ENCODE data around the gene MTA1.

MTA1 gene

DNA sequence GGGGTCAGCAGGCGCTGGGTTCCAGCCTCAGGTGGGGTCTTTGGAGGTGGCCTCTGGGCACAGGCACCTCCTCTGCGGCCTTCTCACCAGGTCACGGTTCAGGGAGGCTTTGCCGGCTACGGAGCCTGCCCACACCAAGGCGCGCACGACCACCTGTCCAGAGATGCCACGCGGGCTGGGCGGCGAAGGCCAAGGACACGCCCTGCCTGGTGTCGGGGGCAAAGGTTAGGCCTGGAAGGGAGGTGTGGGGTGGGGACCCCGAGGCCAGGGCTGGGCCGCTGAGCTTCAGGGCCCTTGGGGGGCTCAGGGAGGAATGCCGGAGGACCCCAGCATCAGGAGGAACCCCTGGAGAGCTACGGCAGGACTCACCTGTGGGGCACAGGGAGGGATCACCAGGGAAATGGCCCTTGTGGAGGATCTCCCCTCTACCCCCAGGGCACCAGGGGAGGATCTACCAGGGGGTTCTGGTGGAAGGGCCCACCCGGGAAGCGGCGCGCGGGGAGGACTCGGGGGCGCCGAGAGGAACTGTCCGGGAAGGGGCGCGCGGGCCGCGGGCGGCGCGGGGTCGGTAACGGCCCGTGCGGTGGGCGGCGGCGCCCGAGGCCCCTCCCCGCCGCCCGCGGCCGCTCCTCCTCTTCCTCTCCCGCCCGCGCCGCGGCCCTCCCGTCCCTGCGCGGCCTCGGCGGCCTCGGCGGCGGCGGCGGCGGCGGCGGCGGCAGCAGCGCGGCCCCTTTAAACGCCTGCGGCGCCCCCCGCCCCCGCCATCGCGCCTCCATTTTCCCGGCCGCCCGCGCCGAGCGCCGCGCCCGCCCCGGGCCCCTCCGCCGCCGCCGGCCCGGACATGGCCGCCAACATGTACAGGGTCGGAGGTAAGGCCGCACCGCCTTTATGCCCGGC lies at the start of gene MTA1:
Gene MTA1, plus strand, starts transcription at position 633 of the 897 bp plus-strand sequence. Its CDS starts 209 bp downstream, at position 842.
- no peak for DNase-seq (ENCODE audit: low read depth)

- DNase-seq (ENCODE audit: low read depth) = no peak
These were observed 45.2 kb upstream of the MTA1 start for GRCh38 chr14:105374389-105374788.

DNA sequence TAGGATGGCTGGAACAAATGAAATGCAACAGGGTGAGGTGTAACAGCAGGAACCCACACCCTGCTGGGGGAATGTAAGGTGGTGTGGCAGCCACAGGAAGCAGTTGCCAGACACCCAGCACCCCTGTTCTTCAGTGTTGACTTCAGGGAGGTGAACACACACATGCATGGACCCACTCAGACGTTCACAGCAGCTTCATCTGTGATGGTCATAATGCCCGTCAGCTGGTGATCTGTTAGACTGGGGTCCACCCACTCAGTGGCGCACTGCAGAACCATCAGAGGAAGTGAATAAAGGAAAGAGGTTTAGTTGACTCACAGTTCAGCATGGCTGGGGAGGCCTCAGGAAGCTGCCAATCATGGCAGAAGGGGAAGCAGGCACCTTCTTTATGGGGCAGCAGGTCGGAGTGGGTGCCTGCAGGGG lies 44.0 kb upstream of the MTA1 start:
- DNase-seq (ENCODE audit: low read depth) = no peak

DNA sequence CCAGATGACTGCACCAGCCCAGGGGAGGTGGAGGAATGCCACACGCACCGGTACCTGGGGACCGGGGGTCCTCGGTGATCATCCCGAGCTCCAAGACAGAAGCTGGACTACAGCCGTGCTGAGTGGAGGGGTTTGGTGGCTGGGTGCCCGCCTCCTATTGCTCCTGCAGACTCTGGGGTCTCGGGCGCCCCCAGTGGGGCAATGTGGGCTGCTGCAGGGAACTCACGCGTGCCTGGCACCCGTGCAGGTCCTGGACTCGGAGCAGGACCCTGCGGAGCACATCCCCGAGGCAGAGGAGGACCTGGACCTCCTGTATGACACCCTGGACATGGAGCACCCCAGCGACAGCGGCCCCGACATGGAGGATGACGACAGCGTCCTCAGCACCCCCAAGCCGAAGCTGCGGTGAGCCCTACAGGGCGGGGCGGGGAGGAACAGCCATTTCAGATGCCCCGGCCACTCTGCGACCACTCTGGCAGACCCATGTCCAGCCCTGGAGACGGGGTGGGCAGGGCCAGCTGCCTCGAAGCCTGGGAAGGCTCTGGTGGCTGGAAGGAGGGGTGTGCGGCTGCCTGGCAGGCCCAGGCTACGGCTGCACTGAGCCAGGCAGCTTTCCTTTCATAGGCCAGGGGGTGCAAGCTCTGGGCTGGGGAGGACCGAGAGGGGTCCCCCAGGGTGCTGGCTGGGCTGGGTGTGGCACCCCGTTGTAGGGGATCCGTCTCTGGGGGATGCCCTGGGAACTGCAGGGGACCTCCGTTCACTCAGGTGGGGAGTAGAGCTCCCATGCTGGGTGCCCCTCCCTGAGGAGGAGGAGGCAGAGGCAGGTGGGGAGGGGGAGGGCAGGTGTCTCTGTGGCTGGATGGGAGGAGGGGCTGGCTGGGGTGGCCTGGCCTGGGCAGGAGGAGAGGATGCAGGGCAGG lies 42.8 kb upstream of the MTA1 start:
- no peak for DNase-seq (ENCODE audit: low read depth)

- no peak for DNase-seq (ENCODE audit: low read depth)
These were observed 42.0 kb upstream of the MTA1 start for GRCh38 chr14:105377555-105378182.

DNA sequence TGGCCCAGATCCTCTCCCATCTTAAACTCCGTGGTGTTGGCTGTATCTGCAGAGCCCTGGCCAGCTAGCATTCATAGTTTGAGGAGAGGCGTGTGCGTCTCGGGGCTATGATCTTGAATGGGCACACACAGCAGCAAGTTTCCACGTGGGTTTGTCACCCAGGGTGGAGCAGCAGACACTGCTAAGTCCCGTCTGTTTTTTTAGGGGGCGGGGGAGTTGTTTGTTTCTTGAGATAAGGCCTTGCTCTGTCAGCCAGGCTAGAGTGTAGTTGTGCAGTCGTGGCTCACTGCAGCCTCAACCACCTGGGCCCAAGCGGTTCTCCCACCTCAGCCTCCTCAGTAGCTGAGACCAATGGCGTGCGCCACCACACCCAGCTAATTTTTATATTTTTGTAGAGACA lies 41.4 kb upstream of the MTA1 start:
- no peak for DNase-seq (ENCODE audit: low read depth)

- DNase-seq (ENCODE audit: low read depth) = no peak
These were observed 40.5 kb upstream of the MTA1 start for GRCh38 chr14:105378873-105379685.

- DNase-seq (ENCODE audit: low read depth) = no peak
These were observed 39.7 kb upstream of the MTA1 start for GRCh38 chr14:105379946-105380345.

- no peak for DNase-seq (ENCODE audit: low read depth)
These were observed 38.9 kb upstream of the MTA1 start for GRCh38 chr14:105380756-105381155.

- no peak for DNase-seq (ENCODE audit: low read depth)
These were observed 37.9 kb upstream of the MTA1 start for GRCh38 chr14:105381446-105382342.

DNA sequence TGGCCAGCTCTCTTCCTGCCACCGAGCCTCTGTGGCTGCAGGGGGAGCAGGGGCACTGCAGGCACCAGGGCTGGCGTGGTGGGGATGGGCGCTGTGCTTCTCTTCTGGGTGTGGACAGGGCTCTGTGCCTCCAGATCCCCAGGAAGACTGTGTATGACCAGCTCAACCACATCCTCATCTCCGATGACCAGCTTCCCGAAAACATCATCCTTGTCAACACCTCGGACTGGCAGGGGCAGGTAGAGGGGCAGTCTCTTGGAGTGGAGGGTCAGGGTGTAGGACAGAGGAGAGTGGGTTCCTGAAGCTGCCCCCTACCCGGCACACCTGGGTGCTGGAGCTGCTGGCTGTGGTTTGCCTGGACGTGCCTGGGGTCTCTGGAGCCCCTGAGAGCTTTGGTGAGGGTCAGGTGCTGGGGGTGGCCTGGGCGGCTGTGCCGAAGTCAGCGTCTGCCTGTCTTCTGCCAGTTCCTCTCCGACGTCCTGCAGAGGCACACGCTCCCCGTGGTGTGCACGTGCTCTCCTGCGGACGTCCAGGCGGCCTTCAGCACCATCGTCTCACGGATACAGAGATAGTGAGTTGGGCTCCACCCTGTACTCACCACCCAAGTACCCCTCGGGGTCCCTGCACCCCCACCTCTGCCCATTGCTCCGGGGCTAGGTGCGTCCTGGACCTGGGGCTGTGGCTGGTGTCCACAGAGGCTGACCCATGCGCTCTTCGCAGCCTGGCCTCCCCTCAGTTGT lies 37.1 kb upstream of the MTA1 start:
- no peak for DNase-seq (ENCODE audit: low read depth)

DNA sequence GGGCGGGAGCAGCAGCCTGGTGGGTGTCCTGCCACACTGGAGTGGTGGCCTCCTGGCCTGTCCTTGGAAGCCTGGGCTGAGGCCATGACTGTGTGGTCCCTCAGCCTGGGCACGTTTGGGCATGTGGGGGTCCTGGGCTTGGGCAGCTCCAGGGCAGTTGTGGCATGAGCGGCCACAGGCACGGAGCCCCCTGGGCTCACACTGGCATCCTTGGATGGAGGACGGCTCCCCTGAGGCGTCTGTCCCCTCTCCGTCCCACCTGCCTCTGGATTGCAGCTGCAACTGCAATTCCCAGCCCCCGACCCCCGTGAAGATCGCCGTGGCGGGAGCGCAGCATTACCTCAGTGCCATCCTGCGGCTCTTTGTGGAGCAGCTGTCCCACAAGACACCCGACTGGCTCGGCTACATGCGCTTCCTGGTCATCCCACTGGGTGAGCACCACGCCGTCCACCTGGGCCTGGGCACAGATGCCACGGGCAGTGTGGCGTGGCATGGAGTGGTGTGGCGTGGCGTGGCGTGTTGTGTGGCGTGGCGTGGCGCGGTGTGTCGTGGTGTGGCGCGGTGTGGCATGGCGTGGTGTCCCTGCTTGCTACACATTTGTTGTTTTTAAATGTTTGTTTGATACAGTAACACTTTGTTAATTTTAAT lies 36.4 kb upstream of the MTA1 start:
- DNase-seq (ENCODE audit: low read depth) = no peak

DNA sequence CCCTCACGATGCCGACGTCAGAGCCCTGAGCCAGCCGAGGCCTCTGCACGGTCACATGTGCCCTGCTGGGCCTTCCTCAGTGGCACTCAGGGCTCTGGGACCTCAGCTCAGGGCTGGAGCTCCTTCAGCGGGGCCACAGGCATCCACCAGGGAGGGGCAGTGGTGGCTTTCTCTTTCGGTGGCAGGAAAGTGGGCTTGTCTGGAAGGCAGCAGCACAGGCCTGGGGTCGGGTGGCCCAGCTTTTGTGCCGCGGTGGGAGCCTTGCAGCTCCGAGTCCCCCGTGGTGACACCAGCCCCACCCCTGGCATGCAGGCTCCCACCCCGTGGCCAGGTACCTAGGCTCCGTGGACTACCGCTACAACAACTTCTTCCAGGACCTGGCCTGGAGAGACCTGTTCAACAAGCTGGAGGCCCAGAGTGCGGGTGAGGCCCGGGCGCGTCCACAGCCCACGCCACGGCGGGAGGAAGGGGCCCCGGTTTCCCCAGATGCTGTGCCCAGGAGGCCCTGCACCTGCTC lies 35.5 kb upstream of the MTA1 start:
- no peak for DNase-seq (ENCODE audit: low read depth)

DNA sequence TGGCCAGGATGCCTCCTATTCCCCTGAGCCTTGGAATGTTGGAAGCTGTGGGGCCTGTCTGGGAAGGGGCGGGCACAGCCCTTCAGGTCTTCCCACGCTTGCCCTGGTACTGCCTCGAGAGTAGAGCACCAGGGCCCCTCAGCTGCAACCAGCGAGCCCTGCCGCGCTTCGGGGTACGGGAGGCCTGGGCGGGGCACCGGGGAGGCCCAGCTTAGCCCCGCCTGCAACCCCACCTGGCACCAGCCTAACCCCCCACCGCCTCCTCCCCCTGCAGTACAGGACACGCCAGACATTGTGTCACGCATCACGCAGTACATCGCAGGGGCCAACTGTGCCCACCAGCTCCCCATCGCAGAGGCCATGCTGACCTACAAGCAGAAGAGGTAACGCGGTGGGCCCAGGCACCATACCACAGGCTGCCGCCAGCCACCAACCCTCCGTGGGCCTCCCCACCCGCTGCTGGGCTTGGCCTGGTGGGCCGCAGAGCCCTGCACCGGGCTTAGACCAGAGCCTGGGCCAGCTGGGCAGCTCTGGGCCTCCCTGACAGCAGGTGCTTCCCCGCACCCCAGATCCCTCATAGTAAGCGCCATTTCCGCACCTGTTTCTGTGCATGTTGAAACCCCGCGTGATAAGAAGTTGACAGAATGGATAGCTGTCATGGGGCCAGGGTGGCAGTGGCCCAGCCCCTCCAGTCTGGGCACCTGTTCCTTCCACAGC lies 34.9 kb upstream of the MTA1 start:
- no peak for DNase-seq (ENCODE audit: low read depth)

DNA sequence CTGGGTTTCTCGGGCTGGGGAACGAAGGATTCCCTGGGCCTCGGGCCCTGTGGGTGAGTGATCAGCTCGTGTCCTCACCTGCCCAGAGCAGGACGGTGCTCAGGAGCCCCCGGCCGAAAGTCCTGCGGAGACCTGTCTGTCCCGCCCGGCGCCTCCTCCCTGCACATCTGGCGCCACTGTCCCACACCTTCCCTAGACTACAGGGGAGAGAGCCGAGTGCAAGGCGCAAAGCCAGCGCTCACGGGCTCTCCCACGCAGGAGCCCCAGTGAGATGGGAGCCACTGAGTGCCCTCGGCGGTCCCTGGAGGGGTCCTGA lies 34.3 kb upstream of the MTA1 start:
- no peak for DNase-seq (ENCODE audit: low read depth)

- no peak for DNase-seq (ENCODE audit: low read depth)
These were observed 33.8 kb upstream of the MTA1 start for GRCh38 chr14:105385698-105386365.

DNA sequence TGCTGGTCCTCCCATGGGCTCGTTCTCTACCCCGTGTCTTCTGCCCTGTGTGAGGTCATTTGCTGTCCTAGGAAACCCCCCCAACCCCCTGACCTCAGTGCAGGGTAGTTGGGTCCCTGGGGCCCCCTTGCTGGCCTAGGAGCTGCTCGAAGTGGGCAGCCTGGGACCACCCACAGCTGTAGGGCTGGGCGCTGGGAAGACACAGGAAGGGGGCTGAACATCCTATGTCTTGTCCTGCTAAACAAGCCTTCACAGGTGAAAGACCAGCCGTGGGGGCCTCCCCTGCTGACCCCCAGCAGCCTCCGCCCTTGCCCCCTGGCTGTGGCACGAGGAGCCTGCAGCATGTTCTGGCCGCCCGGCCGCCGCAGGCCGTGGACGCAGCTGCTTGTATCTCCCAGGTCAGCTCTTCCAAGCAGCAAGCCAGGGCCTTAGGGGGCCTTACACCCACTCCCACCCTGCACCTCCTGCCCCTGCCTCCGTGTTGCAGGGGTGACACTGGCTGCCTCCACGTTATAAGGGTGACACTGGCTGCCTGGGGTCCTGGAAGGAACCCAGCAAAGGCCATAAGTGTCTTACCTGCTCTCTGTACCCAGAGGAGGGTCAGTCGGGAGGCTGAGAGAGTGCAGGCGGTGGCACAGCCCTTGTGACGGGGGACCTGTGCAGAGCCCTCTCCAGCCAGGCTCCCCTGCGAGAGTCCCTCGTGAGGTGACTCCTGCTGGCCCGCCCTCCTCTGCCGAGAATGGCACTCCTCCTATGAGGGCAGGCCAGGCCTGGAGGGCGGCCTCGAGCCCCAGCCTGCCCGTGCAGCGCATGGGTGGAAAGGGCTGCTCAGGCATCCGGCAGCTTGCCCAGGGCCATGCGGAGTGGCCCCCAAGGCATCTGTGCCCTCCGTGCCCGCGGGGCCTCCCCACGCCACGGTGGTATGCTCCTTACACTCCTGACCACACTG lies 32.8 kb upstream of the MTA1 start:
- DNase-seq (ENCODE audit: low read depth) = no peak

Measured in non-pigmented ciliary epithelial cell (primary cell).